Vagina (tissue), 2 donors: ENCODE measurements around the gene KRT2.

Source experiments
- CTCF ChIP-seq, 3 experiments: fragments of 450-650 bp in 2 of 3; fragments of 200-600 bp in 1 of 3; sonication (generic) in 1 of 3; IDR thresholded peaks; one replicate each; pipeline ENCODE4 v1.5.1; 2017 to 2019; ENCODE audit warnings: antibody characterized with exemption in 3 of 3, mild to moderate bottlenecking in 2 of 3, moderate library complexity in 2 of 3
- POLR2A ChIP-seq, 2 donors: fragments of 450-650 bp; IDR thresholded peaks; one replicate each; pipeline ENCODE4 v1.6.1; 2017; ENCODE audit warnings: antibody characterized with exemption in 2 of 2, mild to moderate bottlenecking in 2 of 2, moderate library complexity in 2 of 2
- POLR2AphosphoS5 ChIP-seq, 2 donors: sonication (generic); formaldehyde crosslinking; IDR thresholded peaks; one replicate each; pipeline ENCODE4 v1.9.0; 2017; ENCODE audit warnings: antibody characterized with exemption in 2 of 2, mild to moderate bottlenecking in 2 of 2, low read depth in 1 of 2; ENCODE audit not compliant: insufficient read depth in 1 of 2

GRCh38 chr12:52672321-52672933 is 20.4 kb upstream of the KRT2 start:
- TF ChIP-seq POLR2A (IDR thresholded peaks at IDR 0.05) (no peak), CTCF (IDR thresholded peaks at IDR 0.05) (no peak), POLR2AphosphoS5 (IDR thresholded peaks at IDR 0.05; ENCODE audit: insufficient read depth in 1 of 2, low read depth in 1 of 2) (no peak)
